ENCODE results near the gene IFT43. TPM values are rescaled to one million over a fixed set of nuclear protein-coding genes. Genes with fewer than 3 reads are reported as not detected.

The IFT43 gene
- total and polyA plus RNA-seq, 9 of the 15 experiments (the other 6 are each of a cell fraction or from before 2014, with no cell fraction given), result 4.9 to 12.8 (median 8.0) TPM

DNA sequence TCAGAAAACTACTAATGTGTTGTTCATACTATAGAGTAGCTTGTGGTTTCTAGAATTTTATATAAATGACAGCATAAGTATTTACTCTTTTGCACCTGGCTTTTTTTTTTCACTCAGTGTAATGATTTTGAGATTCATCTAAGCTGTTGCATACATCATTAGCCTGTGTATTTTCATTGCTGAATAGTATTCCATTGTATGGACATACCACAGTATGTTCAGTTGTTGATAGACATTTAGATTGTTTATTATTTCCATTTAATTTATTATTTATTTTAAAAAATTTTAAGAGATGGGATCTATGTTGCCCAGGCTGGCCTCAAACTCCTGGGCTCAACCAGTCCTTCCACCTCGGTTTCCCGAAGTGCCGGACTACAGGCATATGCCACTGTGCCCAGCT lies 80.0 kb downstream of the IFT43 start:
- WGBS (ENCODE audit: insufficient coverage, low coverage, missing lambda C conversion rate), result 0% methylated on average over 3 of the region's 3 CpGs
- no peak overlapping the region for H3K4me2 ChIP-seq (ENCODE audit: insufficient read depth, low read length)
- H4K20me1 ChIP-seq (replicated peaks; ENCODE audit: control insufficient read depth, insufficient read depth, low read length), result no peaks in the 10 kb centered on the region
- no peaks in the 10 kb centered on the region for H3K27me3 ChIP-seq (ENCODE audit: control insufficient read depth in 2 of 2, insufficient read depth in 2 of 2, low read length in 2 of 2)
- DNase-seq (ENCODE audit: extremely low read depth in 1 of 4, low spot score in 3 of 4) (no peak), ATAC-seq (no peak), FAIRE-seq (no peak)
- POLR2A ChIA-PET, result no interaction called here
- H3K4me1 ChIP-seq (replicated peaks in 1 of 2; ENCODE audit: control insufficient read depth in 2 of 2, insufficient read depth in 2 of 2, low read length in 2 of 2), result no peaks in the 10 kb centered on the region
- TF ChIP-seq ZNF146 (CRISPR knock-in tag; IDR thresholded peaks at IDR 0.05; ENCODE audit: unreplicated experiment) (peak; percentile 21), HCFC1 (IDR thresholded peaks at IDR 0.05; ENCODE audit: low read depth, low read length) (no peak)
- in situ Hi-C loops (cut with MboI), result no loop called here
- intact Hi-C loops (cut with micrococcal nuclease), result no loop called here
- H3K79me2 ChIP-seq (ENCODE audit: control insufficient read depth, insufficient read depth, low read length), result no peaks in the 10 kb centered on the region
- H2AFZ ChIP-seq (ENCODE audit: low read depth, low read length), result no peak overlapping the region
- H3K27ac ChIP-seq (ENCODE audit: extremely low read depth, low read depth, low read length), result no peak overlapping the region
- no TSS peak for BruUV-seq (replicated peaks)
- no peaks in the 10 kb centered on the region for H3K9me1 ChIP-seq (ENCODE audit: control insufficient read depth, insufficient read depth, low read length)
- CTCF ChIA-PET (ENCODE audit: low intra/inter-chr PET ratio), result no interaction called here
- peaks cover 2% of the 10 kb centered on the region; the same call in 1 of the 2 replicates for H3K9me3 ChIP-seq (replicated peaks; ENCODE audit: control insufficient read depth, insufficient read depth, low read depth, low read length)
- H3K36me3 ChIP-seq (ENCODE audit: control insufficient read depth, insufficient read depth, low read length), result no peaks in the 10 kb centered on the region
- H3K4me3 ChIP-seq, result no peak overlapping the region
- no peak overlapping the region for H3K9ac ChIP-seq (ENCODE audit: insufficient read depth in 1 of 2, low read depth in 2 of 2, low read length in 2 of 2)

DNA sequence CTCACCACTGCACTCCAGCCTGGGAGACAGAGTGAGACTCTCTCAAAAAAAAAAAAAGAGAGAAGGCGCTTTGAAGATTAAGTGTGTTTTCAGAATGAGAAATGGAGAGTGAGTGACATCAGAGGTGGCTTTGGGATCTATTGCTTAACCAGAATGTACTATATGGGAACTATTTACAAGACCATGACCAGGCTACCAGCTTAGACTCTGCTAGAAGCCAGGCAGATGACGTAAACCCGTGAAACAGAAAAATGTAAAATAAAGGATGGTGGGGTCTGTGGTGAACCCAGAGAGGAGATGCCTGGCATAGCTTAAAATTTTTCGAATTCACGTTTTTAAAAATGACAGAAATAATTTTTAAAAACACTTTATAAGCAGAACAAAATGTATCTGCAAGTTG lies 82.0 kb downstream of the IFT43 start:
- intact Hi-C loops (cut with micrococcal nuclease), result no loop called here
- TF ChIP-seq TRIM28 (IDR thresholded peaks at IDR 0.05), result no peak
- TF ChIP-seq, protein P1, sequence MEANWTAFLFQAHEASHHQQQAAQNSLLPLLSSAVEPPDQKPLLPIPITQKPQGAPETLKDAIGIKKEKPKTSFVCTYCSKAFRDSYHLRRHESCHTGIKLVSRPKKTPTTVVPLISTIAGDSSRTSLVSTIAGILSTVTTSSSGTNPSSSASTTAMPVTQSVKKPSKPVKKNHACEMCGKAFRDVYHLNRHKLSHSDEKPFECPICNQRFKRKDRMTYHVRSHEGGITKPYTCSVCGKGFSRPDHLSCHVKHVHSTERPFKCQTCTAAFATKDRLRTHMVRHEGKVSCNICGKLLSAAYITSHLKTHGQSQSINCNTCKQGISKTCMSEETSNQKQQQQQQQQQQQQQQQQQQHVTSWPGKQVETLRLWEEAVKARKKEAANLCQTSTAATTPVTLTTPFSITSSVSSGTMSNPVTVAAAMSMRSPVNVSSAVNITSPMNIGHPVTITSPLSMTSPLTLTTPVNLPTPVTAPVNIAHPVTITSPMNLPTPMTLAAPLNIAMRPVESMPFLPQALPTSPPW (CRISPR knock-in tag; IDR thresholded peaks at IDR 0.05), result no peak
- TF ChIP-seq SRSF3 (IDR thresholded peaks at IDR 0.05; ENCODE audit: insufficient read depth, low read length), result no peak
- TF ChIP-seq NFIX (CRISPR knock-in tag; IDR thresholded peaks at IDR 0.05; ENCODE audit: low read depth), result no peak
- TF ChIP-seq, protein P2, sequence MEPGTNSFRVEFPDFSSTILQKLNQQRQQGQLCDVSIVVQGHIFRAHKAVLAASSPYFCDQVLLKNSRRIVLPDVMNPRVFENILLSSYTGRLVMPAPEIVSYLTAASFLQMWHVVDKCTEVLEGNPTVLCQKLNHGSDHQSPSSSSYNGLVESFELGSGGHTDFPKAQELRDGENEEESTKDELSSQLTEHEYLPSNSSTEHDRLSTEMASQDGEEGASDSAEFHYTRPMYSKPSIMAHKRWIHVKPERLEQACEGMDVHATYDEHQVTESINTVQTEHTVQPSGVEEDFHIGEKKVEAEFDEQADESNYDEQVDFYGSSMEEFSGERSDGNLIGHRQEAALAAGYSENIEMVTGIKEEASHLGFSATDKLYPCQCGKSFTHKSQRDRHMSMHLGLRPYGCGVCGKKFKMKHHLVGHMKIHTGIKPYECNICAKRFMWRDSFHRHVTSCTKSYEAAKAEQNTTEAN (CRISPR knock-in tag; IDR thresholded peaks at IDR 0.05), result no peak

More for the DNA sequence above, 82.0 kb downstream of the IFT43 start:
- no peak overlapping the region for H3K4me2 ChIP-seq (ENCODE audit: insufficient read depth, low read length)
- H3K36me3 ChIP-seq (ENCODE audit: control insufficient read depth, insufficient read depth, low read length), result no peaks in the 10 kb centered on the region
- FAIRE-seq, result no peak
- no peak overlapping the region for H3K4me3 ChIP-seq
- no peaks in the 10 kb centered on the region for H3K9me1 ChIP-seq (ENCODE audit: control insufficient read depth, insufficient read depth, low read length)
- CTCF ChIA-PET (ENCODE audit: low intra/inter-chr PET ratio), result no interaction called here
- H3K27ac ChIP-seq (ENCODE audit: extremely low read depth, low read depth, low read length), result no peak overlapping the region
- no peaks in the 10 kb centered on the region for H4K20me1 ChIP-seq (replicated peaks; ENCODE audit: control insufficient read depth, insufficient read depth, low read length)
- whole genome bisulfite sequencing (ENCODE audit: insufficient coverage, low coverage, missing lambda C conversion rate), result 2% methylated on average over 4 of the region's 5 CpGs
- H3K9ac ChIP-seq (ENCODE audit: insufficient read depth in 1 of 2, low read depth in 2 of 2, low read length in 2 of 2), result no peak overlapping the region
- no TSS peak for BruUV-seq (replicated peaks)
- no peaks in the 10 kb centered on the region for H3K79me2 ChIP-seq (ENCODE audit: control insufficient read depth, insufficient read depth, low read length)
- H3K9me3 ChIP-seq (replicated peaks; ENCODE audit: control insufficient read depth, insufficient read depth, low read depth, low read length), result peaks cover 2% of the 10 kb centered on the region; the same call in 1 of the 2 replicates
- no peaks in the 10 kb centered on the region for H3K27me3 ChIP-seq (ENCODE audit: control insufficient read depth in 2 of 2, insufficient read depth in 2 of 2, low read length in 2 of 2)
- H3K4me1 ChIP-seq (replicated peaks in 1 of 2; ENCODE audit: control insufficient read depth in 2 of 2, insufficient read depth in 2 of 2, low read length in 2 of 2), result no peaks in the 10 kb centered on the region
- no peak overlapping the region for H2AFZ ChIP-seq (ENCODE audit: low read depth, low read length)
- DNase-seq (ENCODE audit: extremely low read depth in 1 of 4, low spot score in 3 of 4), result no peak
- ATAC-seq, result no peak
- in situ Hi-C loops (cut with MboI), result no loop called here
- POLR2A ChIA-PET, result interaction anchor here (2.1 kb wide), 1 partner anchor 9 kb away, joined by 5 read pairs; no protein-coding TSS in a partner anchor

Measured in K562 (cell line).